NOMO-1 (cell line): ENCODE results near the gene ZNF222.

Experiments used
- DNase-seq, 2 experiments: peaks; one replicate each; lab custom pipeline; 2025; ENCODE audit not compliant: unreplicated experiment in 2 of 2; lab: John Stamatoyannopoulos, UW

Gene ZNF222

DNA sequence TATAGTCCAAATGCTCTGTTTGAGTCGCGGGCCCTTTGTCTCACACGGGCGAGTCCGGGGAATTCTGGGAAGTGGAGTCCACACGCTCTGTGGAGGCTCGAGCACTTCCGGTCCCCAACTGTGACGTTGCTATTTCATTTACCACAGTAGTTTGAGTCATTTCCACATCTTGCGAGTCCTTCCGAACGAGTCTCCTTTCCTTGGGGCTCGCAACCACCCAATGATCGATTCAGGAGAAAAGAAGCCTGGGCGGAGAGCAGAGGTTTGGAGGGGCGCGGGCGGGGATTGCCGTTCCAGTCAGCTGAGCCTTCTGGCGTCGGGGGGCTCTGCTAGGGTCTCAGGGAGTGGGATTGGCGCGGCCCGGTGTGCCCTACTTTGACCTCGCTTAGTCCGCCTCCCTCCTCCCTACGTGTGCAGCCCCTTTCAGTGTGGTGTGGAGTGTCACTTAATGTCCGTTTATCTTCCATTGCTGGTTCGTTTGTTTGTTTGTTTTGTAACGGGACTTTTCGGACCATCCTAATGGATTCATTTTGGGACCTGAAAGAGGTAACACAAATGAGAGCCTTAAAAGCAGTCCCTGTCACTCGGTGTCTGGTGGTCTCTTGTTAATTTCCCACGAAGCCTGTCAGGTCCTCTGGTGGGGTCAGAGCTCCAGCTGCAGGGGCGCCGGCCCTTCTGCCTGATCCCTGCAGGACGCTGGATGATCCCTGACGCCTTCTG lies at the start of gene ZNF222:
Gene ZNF222 (plus strand): TSS at position 163 of the 720 bp plus-strand sequence. CDS start 58 bp downstream, at position 221.
- DNase-seq, result peak; percentile 67 to 89

DNA sequence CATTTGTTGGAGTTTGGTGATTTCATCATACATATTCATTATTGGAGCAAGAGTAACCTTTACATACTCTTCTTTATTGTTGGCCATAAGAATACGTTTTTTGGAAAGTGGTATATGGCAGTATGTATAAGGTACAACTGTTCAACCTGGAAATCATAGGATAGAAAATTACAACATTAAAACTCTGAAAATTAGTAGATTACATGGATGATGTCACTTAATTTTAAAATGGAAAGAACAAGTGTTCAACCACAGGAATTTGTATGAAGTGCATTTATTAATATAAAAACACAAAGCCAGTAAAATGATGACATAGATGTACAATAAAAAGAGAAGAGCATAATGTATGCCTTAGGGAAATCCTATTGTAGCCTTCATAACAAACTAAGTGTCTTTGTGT lies 48.4 kb upstream of the ZNF222 start:
- no peak for DNase-seq

DNA sequence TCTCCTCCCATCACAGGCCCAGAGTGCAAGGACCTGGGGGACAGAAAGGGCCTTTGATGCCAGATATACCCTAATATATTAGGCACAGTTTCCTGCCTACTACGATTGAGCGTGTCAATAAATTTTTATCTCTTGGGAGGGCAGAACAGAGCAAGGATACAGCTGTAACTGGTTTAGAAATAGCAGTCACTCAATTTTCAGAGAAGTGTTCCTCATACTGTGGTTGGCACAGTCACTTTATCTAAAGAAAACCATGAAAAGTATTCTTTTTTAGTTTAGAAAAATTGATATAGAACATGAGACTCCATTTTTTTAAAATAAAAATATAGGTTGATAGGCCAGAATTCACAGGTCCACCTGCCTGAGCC lies 41.7 kb upstream of the ZNF222 start:
- no peak for DNase-seq

DNA sequence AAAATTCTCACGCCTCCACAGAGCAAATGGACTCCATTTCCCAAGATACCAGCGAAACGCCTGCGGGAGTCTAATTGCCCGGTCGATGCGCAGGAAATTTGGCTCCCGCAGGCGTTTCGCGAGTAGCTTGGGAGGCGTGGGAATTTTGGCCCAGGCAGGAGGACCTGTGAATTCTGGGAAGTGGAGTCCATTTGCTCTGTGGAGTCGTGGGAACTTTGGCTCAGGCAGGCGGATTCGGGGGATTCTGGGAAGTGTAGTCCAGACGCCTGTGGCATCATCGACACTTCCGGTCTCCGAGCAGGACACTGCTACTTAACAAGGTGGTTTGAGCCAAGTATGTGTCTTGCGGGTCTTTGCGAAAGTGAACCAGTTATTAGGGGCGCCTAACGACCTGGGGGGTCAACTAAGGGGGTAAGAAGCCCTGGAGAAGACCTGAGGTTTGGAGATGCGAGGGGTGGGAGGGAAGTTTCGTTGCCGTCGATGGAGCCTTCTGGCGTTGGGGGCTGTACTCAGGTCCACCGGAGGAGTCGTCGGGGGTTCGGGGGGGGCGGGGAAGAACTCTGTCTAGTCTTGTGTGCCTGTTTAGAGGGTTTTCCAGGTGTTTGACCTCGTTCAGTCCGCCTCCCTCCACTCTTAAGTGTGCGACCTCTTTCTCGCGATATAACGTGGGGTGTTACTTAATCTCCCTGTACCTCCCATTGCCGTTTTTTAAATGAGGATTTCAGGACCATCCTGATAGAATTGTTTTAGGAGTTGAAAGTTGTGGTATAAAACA lies 41.1 kb upstream of the ZNF222 start, which contains the start of gene ZNF155:
Gene ZNF155 (plus strand): TSS at position 277 of the 775 bp plus-strand sequence. CDS start 4,356 bp downstream, outside the sequence.
- DNase-seq, result peak; percentile 71 to 76

DNA sequence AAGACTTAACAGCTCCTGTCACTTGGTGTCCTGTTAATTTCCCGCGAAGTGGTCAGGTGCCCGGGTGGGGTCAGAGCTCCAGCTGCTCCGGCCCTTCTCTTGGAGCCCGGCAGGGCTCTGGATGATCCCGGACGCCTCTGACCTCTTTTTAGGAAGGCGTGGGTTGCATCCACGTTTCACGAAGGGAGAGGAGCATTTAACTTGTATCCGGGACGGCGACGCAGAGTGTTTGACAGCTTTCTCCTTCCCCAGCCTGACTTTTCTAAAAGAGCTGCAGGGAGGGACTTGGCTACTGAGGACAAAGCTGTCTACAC lies 40.5 kb upstream of the ZNF222 start:
- no peak for DNase-seq

DNA sequence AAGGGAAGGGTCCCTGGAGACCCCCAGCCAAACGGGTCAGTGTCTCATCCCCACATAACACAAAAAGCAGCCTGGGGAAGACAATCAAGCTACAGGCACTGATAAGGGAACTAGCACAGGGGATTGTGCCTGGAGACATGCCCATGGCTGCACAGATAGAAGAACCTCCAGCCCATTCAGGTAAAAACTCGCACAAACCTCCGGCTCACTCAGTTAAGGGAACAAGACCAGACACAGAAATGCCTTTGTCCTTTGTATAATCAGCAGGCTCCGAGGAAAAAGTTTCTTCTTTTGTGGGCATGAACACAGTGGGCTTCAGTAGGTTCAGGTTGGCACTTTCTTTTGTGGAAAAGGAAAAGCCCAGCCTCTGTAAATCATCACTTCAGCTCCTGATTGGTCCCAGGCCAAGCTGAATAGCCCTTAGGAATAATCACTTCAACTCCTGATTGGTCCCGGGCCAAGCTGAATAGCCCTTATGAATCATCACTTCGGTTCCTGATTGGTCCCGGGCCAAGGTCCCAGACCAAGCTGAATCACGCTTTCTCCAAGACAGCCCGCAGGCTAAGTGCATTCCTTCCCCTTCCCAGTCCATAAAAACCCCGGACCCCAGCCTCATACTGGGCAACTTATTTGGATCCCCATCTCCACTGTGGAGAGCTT lies 27.4 kb upstream of the ZNF222 start:
- no peak for DNase-seq

DNA sequence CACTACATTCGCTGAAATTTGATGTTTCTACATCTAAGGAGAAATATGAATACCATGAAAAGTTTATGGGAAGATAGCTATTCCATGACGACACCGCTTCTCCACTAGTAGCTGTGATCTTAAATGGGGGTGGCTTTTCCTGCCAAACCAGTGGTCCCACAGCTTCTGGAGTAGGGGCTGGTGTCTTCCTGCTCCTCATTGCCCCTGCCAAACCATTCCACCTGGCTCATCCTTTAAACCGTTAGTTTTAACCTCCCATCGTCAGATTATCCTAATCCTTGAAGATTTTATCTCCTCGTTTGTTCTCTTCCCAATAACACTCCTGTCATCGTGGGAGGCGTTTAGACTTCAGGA lies 23.0 kb upstream of the ZNF222 start:
- DNase-seq, result no peak

DNA sequence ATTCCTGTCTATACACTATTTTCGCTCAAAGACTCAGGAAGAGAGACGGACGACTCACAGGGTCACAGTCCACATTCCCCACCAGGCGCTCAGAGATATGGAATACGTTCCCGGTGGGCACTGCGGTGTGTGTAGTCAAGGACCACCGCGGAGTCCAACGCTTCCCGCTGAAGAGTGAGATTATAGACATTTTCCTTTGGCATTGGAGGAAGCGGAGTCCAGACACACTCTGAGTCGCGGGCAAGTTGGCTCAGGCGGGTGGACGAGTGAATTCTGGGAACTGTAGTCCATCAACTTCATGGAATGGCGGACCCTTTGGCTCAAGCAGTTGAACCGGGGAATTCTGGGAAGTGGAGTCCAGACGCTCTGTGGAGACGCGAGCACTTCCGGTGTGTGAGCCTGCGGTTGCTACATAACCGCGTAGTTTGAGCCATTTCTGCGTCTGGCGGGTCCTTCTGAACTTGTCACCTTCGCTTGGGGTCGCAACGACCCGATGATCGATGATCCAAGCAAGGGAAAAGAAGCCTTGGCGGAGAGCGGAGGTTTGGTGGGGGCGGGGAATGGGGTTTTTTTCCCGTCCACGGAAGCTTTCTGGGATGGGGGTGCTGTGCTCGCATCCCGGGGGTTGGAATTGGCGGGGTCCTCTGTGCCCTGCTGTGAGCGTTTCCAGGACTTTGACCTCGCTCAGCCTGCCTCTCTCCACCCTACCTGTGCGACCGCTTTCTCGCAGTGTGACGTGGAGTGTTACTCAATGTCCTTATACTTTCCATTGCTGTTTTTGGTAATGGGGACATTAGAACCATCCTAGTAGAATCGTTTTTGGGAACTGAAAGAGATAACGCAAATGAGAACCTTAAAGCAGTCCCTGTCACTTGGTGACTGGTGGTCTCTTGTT lies 22.4 kb upstream of the ZNF222 start, which contains the start of gene ZNF230:
Gene ZNF230 (plus strand): TSS at position 392 of the 895 bp plus-strand sequence. CDS start 4,122 bp downstream, outside the sequence.
- peak; percentile 95 to 98 for DNase-seq

DNA sequence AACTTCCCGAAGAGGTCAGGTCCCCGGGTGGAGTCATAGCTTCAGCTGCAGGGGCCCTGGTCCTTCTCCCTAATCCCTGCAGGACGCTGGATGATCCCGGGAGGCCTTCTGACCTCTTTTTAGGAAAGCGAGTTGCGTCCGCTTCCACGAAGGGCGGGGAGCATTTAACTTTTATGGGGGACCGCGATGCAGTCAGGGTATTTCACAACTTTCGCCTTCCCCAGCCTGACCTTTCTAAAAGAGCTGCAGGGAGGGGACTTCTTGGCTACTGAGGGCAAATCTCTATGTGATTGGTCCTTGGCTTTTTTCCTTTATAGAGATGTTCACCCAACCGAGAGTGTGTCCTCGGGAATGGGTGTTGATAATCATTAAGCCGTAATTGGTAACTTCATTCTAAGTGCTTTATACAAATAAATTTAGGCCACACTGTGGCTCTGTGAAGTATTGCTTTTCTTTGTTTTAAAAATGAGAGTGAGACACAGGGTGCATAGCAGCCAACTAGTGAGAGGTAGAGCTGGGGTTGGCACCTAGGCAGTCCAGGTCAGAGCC lies 21.6 kb upstream of the ZNF222 start:
- peak; percentile 14 to 71 for DNase-seq

DNA sequence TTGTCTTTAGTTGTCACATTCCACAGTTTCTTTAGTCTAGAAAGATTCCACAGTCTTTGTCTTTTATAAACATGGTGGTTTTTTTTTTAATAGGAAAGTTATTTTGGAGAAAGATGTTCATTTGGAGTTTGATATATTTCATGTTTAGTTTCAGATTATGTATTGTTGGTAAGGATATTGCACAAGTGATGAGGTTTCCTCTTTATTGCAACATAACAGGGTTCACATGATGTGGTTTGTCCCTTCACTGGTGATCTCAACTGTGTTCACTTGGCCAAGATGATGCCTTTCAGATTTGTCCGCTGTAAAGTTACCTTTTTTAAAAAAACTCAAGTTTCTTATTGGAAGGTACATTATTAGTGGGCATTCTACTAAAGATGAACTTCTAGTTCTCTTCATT lies 19.2 kb upstream of the ZNF222 start:
- peak in 1 of 2 experiments; percentile 69 for DNase-seq

DNA sequence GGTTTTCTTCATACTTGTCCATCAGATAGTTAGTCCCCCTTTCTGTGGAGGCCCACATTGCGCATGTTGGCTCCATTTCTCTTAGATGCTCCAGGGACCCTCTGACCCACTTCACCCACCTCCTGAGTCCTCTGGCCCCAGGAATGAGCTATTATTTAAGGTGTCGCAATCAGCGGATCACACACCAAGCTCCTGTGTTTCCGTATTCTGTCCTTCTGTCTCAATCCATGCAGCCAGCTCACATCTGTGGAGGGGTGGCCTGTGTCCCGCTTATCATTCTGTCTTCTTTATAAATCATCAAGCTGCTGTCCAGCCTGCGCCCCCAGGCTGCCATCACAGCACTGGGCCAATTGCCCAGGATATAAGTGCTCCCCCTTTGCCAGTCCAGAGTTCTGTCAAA lies 17.7 kb upstream of the ZNF222 start:
- no peak for DNase-seq

DNA sequence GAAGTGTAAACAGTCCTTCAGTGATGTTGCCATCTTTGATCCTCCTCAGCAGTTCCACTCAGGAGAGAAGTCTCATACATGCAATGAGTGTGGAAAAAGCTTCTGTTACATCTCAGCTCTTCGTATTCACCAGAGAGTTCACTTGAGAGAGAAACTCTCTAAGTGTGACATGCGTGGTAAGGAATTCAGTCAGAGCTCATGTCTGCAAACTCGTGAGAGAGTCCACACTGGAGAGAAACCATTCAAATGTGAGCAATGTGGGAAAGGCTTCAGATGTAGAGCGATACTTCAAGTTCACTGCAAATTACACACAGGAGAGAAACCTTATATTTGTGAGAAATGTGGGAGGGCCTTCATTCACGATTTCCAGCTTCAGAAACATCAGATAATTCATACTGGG lies 14.7 kb upstream of the ZNF222 start:
- DNase-seq, result no peak

DNA sequence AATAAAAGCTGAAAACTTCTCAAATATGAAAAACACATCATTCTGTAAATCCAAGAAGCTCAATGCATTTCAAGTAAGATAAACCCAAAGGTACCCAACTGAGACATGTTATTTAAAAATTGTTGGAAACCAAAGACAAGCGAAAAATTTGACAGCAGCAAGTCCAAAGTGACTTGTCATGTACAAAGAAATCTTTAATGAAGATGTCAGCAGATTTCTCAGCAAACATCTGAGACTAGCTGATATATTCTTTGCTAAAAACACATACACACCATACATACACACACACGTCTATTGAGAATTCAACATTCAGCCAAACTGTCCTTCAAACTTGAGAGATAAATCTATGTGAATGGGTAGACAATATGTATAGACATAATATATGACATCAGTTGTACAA lies 5.7 kb upstream of the ZNF222 start:
- DNase-seq, result no peak

DNA sequence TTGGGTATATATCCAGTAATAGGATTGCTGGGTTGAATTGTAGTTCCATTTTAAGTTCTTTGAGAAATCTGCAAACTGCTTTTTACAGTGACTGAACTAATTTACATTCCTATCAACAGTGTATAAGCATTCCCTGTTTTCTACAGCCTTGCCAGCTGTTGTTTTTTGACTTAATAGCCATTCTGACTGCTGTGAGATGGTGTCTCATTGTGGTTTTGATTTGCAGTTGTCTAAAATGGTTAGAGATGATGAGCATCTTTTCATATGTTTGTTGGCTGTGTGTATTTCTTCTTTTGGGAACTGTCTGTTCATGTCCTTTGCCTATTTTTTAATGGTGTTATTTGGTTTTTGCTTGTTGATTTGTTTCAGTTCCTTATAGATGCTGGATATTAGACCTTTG lies 4.0 kb upstream of the ZNF222 start:
- DNase-seq, result no peak

DNA sequence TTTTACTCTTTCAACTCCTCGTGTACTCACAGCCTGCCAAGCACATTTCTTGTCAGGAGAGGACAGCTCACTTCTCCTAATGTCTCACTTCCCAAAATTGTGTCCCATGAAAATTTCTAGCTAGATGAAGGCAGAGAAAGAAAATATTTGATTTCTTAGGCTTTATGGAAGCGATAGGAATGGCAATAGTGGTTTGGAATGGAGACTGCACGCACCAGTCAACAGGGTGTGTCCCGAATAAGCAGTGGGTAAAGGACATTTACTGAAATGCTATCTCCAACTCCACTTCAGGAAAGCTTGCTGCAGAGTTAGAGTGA lies 321 bp upstream of the ZNF222 start:
- no peak for DNase-seq

DNA sequence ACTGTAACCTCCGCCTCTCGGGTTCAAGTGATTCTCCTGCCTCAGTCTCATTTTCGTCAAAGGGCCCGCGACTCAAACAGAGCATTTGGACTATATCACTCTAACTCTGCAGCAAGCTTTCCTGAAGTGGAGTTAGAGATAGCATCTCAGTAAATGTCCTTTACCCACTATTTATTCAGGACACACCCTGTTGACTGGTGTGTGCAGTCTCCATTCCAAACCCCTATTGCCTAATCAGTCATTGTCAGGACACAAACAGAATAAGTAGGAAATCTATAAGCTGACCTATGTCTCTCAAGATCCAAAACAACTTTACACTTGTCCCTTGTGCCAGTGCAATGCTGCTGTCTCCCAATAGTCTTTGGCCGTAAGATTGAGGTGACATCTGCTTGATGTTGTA lies 1.4 kb downstream of the ZNF222 start:
- no peak for DNase-seq

DNA sequence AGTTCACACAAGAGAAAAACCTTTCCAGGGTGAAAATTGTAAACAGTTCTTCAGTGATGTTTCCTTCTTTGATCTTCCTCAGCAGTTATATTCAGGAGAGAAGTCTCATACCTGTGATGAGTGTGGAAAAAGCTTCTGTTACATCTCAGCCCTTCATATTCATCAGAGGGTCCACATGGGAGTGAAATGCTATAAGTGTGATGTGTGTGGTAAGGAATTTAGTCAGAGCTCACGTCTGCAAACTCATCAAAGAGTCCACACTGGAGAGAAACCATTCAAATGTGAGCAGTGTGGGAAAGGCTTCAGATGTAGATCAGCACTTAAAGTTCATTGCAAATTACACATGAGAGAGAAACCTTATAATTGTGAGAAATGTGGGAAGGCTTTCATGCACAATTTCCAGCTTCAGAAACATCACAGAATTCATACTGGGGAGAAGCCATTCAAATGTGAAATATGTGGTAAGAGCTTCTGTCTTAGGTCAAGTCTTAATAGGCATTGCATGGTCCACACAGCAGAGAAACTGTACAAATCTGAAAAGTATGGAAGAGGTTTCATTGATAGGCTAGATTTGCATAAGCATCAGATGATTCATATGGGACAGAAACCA lies 6.9 kb downstream of the ZNF222 start:
- DNase-seq, result no peak

DNA sequence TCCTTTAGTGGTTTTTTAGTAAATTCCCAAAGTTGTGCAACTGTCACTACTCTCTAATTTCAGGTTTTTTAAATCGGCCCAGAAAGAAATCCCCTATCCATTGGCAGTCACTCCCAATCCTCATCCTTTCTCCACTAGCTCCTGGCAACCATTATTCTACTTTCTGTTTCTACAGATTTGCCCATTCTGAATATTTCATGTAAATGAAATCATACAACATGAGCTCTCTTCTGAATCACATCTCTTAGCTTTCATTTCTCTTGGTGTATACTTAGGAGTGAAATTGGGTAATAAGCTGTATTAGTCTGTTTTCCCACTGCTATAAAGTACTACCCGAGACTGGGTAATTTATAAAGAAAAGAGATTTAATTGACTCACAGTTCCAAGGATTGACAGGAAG lies 17.0 kb downstream of the ZNF222 start:
- no peak for DNase-seq

DNA sequence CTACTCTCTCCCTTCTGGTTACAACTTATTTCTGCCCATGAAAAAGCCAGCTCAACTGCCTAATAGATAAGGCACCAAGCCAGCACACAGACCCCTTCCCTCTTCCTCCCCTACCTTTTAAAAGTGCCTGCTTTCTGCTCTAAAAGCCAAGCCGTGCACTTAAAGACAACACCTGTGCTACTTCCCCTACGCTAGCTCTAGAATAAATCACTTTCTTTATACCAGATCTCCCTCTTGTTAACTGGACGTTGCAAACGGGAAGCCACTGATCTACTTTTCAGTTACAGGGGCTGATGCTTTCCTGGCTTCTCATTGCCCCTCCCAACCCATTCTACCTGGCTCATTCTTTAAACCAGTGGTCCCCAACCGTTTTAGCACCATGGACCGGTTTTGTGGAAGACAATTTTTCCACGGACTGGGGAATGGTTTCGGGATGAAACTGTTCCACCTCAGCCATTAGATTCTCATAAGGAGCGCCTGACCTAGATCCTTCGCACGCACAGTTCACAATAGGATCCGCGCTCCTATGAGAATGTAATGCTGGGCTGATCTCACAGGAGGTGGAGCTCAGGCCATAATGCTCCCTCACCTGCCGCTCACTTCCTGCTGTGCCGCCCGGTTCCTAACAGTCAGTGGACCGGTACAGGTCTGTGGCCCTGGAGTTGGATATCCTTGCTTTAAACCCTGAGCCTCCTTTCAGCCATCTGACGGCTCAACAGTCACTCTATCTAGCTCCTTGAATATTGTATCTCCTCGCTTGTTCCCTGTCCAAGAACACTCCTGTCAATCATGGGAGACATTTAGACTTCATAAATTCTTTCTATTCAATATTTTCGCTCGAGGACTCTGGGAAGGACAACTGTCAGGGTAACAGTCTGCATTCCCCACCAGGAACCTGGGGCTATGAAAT lies 25.8 kb downstream of the ZNF222 start:
- DNase-seq, result no peak
